CD4-positive, alpha-beta T cell (primary cell): ENCODE results near the gene ATXN2L. TPM values are rescaled to one million over a fixed set of nuclear protein-coding genes. Genes with fewer than 3 reads are reported as not detected.

Experiments used
- ATAC-seq: fragments of 200-7000 bp; cut with Tn5 transposase; one replicate; pipeline ENCODE4 v1.10.0; 2022; ENCODE audit warnings: mild to moderate bottlenecking; ENCODE audit not compliant: poor library complexity
- CTCF ChIA-PET: fragments of 350-600 bp; sonication (Branson Sonifier 250); formaldehyde crosslinking; loops from one replicate; lab custom pipeline; 2021; ENCODE audit warnings: antibody characterized with exemption, inconsistent platforms; lab: Charles Lee
- POLR2A ChIA-PET: fragments of 350-600 bp; sonication (Branson Sonifier 250); formaldehyde crosslinking; loops from one replicate; lab custom pipeline; 2021; ENCODE audit warnings: antibody characterized with exemption, inconsistent platforms; lab: Charles Lee
- DNase-seq, 14 experiments: peaks; one replicate each; pipeline ENCODE4 v3.0.0-alpha.2; 2013 to 2020; ENCODE audit warnings: mixed read lengths in 2 of 14
- H3K27ac ChIP-seq, 2 donors: one replicate each; pipeline versions ENCODE4 v1.5.1 to v1.7.0; 2013; ENCODE audit warnings: low read length in 2 of 2, low read depth in 1 of 2, mild to moderate bottlenecking in 1 of 2
- H3K27me3 ChIP-seq, 2 experiments: 1 replicate in 1 of 2; 2 replicates in 1 of 2; pipeline versions ENCODE4 v1.6.1 to v1.7.0; 2013; ENCODE audit warnings: low read length in 2 of 2, control low read depth in 1 of 2, mild to moderate bottlenecking in 1 of 2, moderate library complexity in 1 of 2; ENCODE audit not compliant: insufficient read depth in 2 of 2, control insufficient read depth in 1 of 2
- H3K36me3 ChIP-seq: one replicate; pipeline ENCODE4 v1.6.1; 2013; ENCODE audit warnings: low read length, control low read depth; ENCODE audit not compliant: insufficient read depth
- H3K4me1 ChIP-seq: one replicate; pipeline ENCODE4 v1.6.1; 2013; ENCODE audit warnings: low read length, control low read depth; ENCODE audit not compliant: insufficient read depth
- H3K4me3 ChIP-seq: one replicate; pipeline ENCODE4 v1.5.1; 2013; ENCODE audit warnings: mild to moderate bottlenecking, low read length, moderate library complexity
- H3K9me3 ChIP-seq, 2 experiments: 1 replicate in 1 of 2; 2 replicates in 1 of 2; pipeline versions ENCODE4 v1.6.1 to v1.7.0; 2013; ENCODE audit warnings: low read length in 2 of 2, mild to moderate bottlenecking in 2 of 2, control low read depth in 1 of 2, moderate library complexity in 1 of 2; ENCODE audit not compliant: control insufficient read depth in 1 of 2, insufficient read depth in 1 of 2
- H3K27ac Mint-ChIP-seq: one replicate; pipeline ENCODE4 v1.8.0; 2020; ENCODE audit warnings: mixed read lengths
- H3K27me3 Mint-ChIP-seq: one replicate; pipeline ENCODE4 v1.8.0; 2021; ENCODE audit warnings: mixed read lengths
- H3K36me3 Mint-ChIP-seq: one replicate; pipeline ENCODE4 v1.8.0; 2021; ENCODE audit warnings: low read depth, mixed read lengths
- H3K4me1 Mint-ChIP-seq: one replicate; pipeline ENCODE4 v1.8.0; 2021; ENCODE audit warnings: low read depth, mixed read lengths
- H3K4me3 Mint-ChIP-seq: one replicate; pipeline ENCODE4 v1.8.0; 2020; ENCODE audit warnings: mild to moderate bottlenecking, mixed read lengths
- H3K9me3 Mint-ChIP-seq: one replicate; pipeline ENCODE4 v1.8.0; 2020; ENCODE audit warnings: mixed read lengths
- intact Hi-C, 2 experiments: fragments of 100-400 bp; cut with DNase I in 1 of 2; cut with micrococcal nuclease in 1 of 2; formaldehyde crosslinking; loops; one replicate each; pipeline versions ENCODE4 v1.15.1 to v1.9.0; 2023 to 2025; cut with DNase I, micrococcal nuclease
- total RNA-seq, 174 experiments: library from RNA in 2 of 174; stranded (reverse) in 2 of 174; gene quantifications; one replicate each; pipeline ENCODE4 v1.2.3 and lab custom pipeline; 2021 to 2026
- TF ChIP-seq, protein P1 (sequence below): fragments of 200-600 bp; IDR thresholded peaks from one replicate; pipeline ENCODE4 v1.8.0; 2022; ENCODE audit warnings: antibody characterized with exemption, mild to moderate bottlenecking

Gene ATXN2L
- total RNA-seq, 2 experiments from 2014 or later = 292 to 304 TPM

DNA sequence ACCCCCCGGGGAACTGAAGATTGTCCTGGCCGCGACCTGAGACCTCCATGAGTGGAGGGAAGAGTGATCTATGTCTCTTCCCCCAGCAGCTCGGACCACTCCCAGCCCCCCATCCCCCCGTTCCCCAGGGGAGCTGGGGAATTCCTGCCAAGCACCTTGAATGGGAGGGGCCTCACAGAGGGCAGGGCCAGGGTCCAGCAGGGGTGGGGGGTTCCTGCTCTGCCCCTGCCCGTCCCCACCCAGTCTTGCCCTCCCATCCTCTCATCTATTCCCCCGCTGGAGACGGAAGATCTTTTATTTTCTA is 13.9 kb downstream of the ATXN2L start:
- Mint-ChIP-seq H3K36me3 (peaks cover 84% of the 10 kb centered on the region), H3K27ac (no peak overlapping the region), H3K9me3 (no peaks in the 10 kb centered on the region), H3K27me3 (no peaks in the 10 kb centered on the region), H3K4me1 (peaks cover 9% of the 10 kb centered on the region), H3K4me3 (no peak overlapping the region)
- peaks cover 64% of the 10 kb centered on the region for H3K36me3 ChIP-seq
- ChIA-PET CTCF (no interaction called here), POLR2A (interaction anchor here (1.1 to 2.9 kb wide), 3 partner anchors 9 to 12 kb away, joined by 3 to 12 read pairs (median 3); partner anchors contain the start of gene TUFM)
- H3K9me3 ChIP-seq = no peaks in the 10 kb centered on the region
- no peak overlapping the region for H3K4me3 ChIP-seq
- no peaks in the 10 kb centered on the region for H3K27me3 ChIP-seq
- TF ChIP-seq, protein P1, sequence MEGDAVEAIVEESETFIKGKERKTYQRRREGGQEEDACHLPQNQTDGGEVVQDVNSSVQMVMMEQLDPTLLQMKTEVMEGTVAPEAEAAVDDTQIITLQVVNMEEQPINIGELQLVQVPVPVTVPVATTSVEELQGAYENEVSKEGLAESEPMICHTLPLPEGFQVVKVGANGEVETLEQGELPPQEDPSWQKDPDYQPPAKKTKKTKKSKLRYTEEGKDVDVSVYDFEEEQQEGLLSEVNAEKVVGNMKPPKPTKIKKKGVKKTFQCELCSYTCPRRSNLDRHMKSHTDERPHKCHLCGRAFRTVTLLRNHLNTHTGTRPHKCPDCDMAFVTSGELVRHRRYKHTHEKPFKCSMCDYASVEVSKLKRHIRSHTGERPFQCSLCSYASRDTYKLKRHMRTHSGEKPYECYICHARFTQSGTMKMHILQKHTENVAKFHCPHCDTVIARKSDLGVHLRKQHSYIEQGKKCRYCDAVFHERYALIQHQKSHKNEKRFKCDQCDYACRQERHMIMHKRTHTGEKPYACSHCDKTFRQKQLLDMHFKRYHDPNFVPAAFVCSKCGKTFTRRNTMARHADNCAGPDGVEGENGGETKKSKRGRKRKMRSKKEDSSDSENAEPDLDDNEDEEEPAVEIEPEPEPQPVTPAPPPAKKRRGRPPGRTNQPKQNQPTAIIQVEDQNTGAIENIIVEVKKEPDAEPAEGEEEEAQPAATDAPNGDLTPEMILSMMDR = no peak
- no peak overlapping the region for H3K27ac ChIP-seq
- no peak for DNase-seq
- ATAC-seq = no peak
- intact Hi-C loops = no loop called here
- H3K4me1 ChIP-seq = no peaks in the 10 kb centered on the region

DNA sequence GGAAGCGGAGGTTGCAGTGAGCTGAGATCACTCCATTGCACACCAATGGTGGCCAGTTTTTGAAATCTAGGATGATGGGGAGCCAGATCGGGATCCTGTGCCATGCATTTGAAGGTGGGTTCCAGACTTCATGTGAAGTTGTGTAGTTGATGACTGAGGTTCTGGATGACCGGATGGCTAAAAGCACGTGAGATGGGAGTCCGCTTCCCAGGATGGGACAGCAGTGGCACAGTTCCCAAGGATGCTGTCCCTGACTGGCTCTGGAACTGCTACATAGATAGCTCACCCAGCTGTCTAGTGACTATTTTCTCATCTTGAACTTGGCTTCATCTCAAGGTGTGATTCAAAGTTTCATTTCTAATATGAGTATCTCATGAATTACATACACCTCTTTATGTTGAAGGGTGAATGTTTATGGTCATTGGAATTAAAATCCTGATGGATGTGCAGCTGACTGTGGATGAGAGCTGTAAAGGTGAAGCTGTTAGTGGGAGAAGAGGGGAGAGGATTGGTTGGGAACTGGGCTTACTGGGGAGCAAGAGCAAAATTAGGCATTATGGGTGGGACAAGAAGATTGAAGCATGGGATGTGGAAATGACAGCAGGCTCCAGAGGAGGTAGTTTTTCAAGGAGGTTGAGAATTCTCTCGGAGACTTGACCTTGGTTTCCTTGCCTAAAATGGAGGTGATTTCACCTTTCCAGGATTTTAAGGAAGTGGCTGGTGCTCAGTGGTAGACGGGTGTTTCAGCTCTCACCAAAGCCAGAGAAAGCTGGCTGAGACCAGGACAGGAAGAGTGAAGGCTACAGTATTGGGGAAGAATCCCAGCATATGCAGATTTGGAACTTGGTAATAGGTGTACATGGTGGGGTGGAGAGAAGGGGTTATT is 15.1 kb downstream of the ATXN2L start:
- ChIA-PET POLR2A (interaction anchor here (0.6 to 2.9 kb wide), 5 partner anchors 8 to 15 kb away, joined by 3 to 12 read pairs (median 3); partner anchors contain the start of genes ATXN2L and TUFM), CTCF (interaction anchor here (0.7 kb wide), 1 partner anchor 107 kb away, joined by 6 read pairs; no protein-coding TSS in a partner anchor)
- Histone ChIP-seq H3K9me3 (no peaks in the 10 kb centered on the region), H3K4me3 (no peak overlapping the region), H3K36me3 (peaks cover 62% of the 10 kb centered on the region), H3K27me3 (no peaks in the 10 kb centered on the region), H3K27ac (no peak overlapping the region), H3K4me1 (no peaks in the 10 kb centered on the region)
- peak overlapping the region; percentile 31 for H3K27ac Mint-ChIP-seq
- peaks cover 83% of the 10 kb centered on the region for H3K36me3 Mint-ChIP-seq
- ATAC-seq (no peak), DNase-seq (no peak)
- TF ChIP-seq, protein P1 = no peak
- H3K4me1 Mint-ChIP-seq = peaks cover 6% of the 10 kb centered on the region
- H3K9me3 Mint-ChIP-seq = no peaks in the 10 kb centered on the region
- intact Hi-C loops = no loop called here
- H3K4me3 Mint-ChIP-seq = no peak overlapping the region
- H3K27me3 Mint-ChIP-seq = no peaks in the 10 kb centered on the region

DNA sequence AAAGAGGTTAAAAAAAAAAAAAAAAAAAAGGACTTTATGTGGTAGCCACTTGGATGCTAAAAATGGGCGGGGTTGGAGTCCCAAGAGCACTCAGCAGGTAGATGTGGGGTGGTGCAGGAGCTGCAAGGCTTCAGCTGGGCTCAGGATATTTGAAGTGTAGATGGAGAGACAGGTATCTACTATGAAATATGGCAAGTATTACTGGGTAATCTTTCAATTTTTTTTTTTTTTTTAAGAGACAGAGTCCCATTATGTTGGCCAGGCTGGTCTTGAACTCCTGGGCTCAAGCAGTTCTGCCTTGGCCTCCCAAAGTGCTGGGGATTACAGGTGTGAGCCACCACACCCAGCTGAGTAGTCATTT is 15.7 kb downstream of the ATXN2L start:
- Mint-ChIP-seq H3K9me3 (no peaks in the 10 kb centered on the region), H3K4me1 (peaks cover 6% of the 10 kb centered on the region), H3K27ac (peak overlapping the region; percentile 31), H3K36me3 (peaks cover 83% of the 10 kb centered on the region), H3K27me3 (no peaks in the 10 kb centered on the region), H3K4me3 (no peak overlapping the region)
- CTCF ChIA-PET = interaction anchor here (0.7 kb wide), 1 partner anchor 107 kb away, joined by 6 read pairs; no protein-coding TSS in a partner anchor
- intact Hi-C loops = no loop called here
- Histone ChIP-seq H3K4me1 (no peaks in the 10 kb centered on the region), H3K36me3 (peaks cover 62% of the 10 kb centered on the region), H3K9me3 (no peaks in the 10 kb centered on the region), H3K27ac (no peak overlapping the region), H3K27me3 (no peaks in the 10 kb centered on the region), H3K4me3 (no peak overlapping the region)
- POLR2A ChIA-PET = interaction anchor here (1.4 kb wide), 2 partner anchors 13 to 16 kb away, joined by 3 to 6 read pairs; partner anchors contain the start of gene ATXN2L
- DNase-seq (no peak), ATAC-seq (peak; percentile 33)
- TF ChIP-seq, protein P1 = no peak
